Stimulated activated CD8-positive, alpha-beta memory T cell treated with anti-CD3 and anti-CD28 coated beads, Interleukin-15, amount 100 ng/mL, for 1 hour (primary cell): ENCODE measurements around the gene DNAJA2.
"Not testable (repeated sequence)": the region's sequence is repeated elsewhere in the genome, so short reads cannot be mapped to it uniquely, and the experiment has no call there.

Experiments
- DNase-seq: peaks from one replicate; pipeline ENCODE4 v3.0.0-alpha.2; 2020; ENCODE audit warnings: low read depth

Gene DNAJA2

GRCh38 chr16:46975165-46975564 is 1.7 kb upstream of the DNAJA2 start:
- DNase-seq: no peak

GRCh38 chr16:46974352-46974751 is 878 bp upstream of the DNAJA2 start:
- DNase-seq: no peak

DNA sequence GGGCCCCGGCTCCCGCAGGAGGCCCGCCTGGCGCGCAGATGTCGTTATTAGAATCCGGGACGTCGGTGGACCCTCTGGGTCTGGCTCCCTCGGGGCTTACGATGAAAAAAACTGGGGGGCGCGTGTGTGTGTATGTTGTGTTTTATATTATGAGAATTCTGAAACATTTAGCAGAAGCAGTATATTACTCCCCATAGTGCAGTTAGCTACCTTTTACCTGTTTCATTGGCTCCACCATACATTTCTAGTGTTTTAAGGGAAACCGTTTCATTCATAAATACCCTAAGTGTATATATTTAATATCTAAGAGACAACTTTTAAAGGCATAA is 486 bp upstream of the DNAJA2 start:
- no peak for DNase-seq

- DNase-seq: no peak
Observed at GRCh38 chr16:46972429-46973206, 856 bp downstream of the DNAJA2 start.

DNA sequence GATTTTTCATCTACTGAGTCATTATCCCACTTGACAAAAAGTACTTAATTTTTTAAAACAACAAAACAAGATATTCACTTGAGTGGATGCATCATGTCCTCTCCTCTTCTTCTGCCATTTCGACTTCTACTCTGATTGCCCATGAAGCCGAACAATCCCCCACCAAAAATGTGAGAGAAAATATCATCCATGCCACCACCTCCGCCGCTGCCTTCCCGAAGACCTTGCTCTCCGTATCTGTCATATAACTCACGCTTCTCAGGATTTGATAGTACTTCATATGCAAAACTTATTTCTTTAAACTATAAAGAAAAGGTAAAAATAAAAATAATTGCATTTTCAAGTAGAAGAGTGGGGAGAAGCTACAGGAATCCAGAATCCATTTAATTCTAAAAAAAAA is 2.2 kb downstream of the DNAJA2 start:
- no peak for DNase-seq

- DNase-seq: no peak
Observed at GRCh38 chr16:46970089-46970488, 3.4 kb downstream of the DNAJA2 start.

DNA sequence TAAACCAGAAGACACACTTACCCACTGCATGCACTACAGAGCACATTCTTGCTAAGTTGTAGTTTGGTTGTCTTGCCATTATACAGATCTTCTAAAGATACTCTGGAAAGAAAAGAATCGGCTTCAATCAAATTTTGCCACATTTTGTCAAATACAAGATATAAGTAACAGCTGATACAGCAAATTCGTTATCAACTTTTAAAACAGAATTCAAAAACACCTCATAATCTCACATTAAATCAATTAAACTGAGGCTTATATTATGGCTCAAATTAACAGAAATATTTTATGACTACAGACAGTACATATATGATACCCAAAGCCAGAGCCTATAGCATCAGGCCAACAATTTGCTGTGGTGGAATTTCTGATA is 5.4 kb downstream of the DNAJA2 start:
- DNase-seq: no peak

DNA sequence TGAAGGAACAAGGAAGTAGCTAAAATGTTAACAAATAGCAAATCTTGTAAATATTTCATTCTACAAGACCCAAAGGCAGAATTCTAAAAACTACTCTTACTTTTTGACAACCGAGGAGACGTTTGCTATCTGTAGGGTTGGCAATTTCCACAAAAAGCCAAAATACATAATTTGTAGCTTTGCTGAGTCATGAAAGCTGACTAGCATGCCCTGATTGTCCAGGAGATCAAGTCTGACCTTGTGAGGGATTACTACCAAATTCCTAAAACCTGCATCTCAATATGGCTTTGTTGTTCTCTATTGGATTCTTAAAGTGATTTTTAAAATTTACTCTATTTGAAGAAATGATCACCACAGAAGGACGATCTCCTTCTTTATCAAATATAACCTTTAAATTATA is 10.8 kb downstream of the DNAJA2 start:
- DNase-seq: no peak

GRCh38 chr16:46961373-46962353 is 11.8 kb downstream of the DNAJA2 start:
- DNase-seq: no peak

DNA sequence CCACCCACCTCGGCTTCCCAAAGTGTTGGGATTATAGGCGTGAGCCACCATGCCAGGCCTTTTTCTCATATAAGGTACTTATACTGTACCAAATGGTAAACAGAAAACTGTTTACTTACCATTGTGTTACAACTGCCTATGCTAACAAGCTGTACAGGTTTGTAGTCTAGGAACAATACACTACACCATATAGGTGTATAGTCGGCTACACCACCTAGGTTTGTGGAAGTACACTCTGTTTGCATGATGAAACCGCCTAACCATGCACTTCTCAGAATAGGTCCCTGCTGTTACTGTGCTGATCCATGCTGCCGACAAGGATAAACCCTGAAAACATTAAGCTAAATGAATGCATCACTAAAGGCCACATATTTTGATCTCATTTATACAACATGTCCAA is 18.9 kb downstream of the DNAJA2 start:
- no peak for DNase-seq

DNA sequence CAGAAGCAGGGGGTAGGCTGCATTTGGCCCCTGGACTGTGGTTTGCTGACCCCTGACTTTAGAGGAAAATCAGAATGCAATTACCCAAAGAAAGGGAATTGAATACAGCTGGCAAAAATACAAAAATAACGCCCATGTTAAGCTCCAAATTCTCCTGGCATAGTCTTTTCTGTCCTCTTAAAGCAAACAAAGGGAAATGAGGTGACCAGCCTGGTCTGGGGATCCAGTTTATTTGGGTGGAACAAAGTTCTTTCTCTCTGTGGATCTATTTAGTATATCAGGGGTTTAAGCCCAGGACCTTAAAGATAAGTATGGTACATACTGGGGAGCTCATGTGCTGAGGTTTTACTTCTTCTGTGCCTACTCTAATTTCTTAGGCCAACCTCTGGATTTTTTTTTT is 23.5 kb downstream of the DNAJA2 start:
- no peak for DNase-seq

- DNase-seq: no peak
Observed at GRCh38 chr16:46949241-46949892, 24.1 kb downstream of the DNAJA2 start.

DNA sequence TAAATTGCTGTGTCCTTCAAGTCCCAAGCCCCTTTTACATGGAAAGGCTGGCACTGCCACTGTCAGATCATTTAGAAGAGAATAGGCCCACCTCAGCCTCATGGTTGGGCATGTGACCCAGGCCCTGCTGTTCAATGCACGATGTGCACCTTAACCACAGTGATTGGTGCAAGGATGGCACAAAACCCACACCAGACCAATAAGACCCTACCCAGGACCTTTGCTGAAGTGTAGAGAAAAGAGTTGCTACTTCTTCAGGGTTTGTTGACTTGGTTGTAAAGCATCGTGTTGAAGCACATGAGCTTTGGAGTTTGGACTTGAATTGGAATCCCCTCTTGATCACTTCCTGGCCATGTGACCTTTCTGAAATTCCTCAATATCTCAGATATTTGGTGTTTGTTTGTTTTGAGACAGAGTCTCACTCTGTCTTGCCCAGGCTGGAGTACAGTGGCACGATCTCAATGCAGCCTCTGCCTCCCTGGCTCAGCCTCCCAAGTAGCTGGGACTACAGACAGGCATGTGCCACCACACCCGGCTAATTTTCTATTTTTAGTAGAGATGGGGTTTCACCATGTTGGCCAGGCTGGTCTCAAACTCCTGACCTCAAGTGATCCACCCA is 24.8 kb downstream of the DNAJA2 start:
- no peak for DNase-seq

DNA sequence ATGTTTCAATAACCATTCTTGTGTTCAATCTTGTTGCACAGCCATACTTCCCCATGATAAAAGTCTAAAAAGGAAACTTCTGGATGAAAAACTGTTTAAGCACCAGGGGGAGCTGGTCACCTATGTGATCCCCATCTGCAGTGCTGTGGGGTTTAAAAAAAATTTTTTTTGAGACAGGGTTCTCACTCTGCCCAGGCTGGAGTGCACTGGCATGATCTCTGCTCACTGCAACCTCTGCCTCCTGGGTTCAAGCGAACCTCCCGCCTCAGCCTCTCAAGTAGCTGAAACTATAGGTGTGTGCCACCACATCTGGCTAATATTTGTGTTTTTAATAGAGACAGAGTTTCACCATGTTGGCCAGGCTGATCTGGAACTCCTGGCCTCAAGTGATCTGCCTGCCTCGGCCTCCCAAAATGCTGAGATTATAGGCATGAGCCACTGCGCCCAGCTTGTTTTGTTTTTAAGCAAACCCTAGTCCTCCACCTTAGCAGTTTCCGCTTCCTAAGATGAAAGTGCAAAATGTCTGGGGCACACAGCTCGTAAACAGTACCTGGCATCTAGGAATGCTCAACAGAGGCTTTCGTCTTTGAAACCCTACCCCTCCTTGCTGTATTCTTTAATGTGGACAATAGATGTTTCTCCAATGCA is 25.4 kb downstream of the DNAJA2 start:
- DNase-seq: no peak

DNA sequence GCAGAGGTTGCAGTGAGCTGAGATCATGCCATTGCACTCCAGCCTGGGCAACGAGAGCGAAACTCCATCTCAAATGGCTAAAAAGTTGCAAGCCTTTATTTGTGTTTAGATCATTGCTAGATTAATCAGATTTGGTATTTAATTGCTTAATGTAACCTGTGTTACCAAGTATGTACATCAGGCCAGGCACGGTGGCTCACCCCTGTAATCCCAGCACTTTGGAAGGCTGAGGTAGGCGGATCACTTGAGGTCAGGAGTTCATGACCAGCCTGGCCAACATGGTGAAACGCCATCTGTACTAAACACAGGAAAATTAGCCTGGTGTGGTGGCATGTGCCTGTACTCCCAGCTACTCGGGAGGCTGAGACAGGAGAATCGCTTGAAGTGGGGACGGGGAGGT is 28.8 kb downstream of the DNAJA2 start:
- DNase-seq: not testable (repeated sequence)

DNA sequence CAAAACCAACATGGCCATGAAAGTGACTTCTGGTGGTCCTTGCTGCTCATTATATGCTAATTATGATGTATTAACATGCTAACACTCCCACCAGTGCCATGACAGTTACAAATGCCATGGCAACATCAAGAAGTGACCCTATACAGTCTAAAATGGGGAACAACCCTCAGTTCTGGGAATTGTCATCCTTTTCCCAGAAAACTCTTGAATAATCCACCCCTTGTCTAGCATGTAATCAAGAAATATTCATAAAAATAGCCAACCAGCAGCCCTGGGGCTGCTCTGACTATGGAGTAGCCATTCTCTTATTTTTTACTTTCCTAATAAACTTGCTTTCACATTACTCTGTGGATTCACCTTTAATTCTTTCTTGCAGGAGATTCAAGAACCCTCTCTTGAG is 35.9 kb downstream of the DNAJA2 start:
- no peak for DNase-seq

GRCh38 chr16:46932802-46933201 is 40.7 kb downstream of the DNAJA2 start:
- no peak for DNase-seq

DNA sequence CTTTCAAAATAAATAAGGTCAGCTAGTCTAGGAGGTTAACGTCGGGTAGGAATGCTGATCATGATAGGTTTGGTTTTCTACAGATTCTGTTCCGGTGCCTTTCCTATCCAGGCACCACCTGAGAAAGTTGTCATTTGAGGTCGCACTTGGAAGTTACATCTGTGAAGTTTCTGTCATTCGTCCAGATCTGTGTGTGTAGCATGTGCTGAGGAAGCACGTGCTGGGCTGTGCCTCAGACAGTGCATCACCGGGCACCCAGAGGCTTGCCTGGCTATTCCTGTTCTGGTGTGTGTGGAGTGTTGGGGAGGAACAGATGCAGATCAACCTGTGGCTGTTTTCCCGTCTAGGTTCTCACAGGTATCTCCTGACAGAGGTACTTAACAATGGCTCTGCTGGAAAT is 42.6 kb downstream of the DNAJA2 start:
- no peak for DNase-seq

GRCh38 chr16:46929378-46930332 is 43.8 kb downstream of the DNAJA2 start:
- peak; percentile 25 for DNase-seq

DNA sequence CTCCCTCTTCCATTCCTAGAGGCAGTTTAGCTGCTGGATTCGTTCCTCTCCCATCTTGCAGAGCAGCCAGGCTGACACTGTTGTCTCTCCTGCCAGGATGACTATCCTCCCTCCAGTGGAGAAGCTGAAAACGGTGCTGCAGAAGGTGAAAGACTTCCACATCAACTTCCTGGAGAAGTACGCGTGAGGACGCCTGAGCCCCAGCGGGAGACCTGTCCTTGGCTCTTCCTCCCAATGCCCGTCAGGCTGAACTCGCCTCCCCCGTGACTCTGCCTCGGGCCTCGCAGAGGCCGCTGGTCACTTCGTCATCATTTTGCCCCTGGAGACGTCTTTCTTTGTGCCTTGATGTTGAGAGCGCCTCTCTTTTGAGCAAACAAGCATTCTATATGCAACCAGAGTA is 44.7 kb downstream of the DNAJA2 start:
- no peak for DNase-seq

GRCh38 chr16:46927273-46927672 is 46.2 kb downstream of the DNAJA2 start:
- DNase-seq: no peak
